ENCODE data around the gene PROC.
A peak's percentile ranks its signal among the peaks of the same experiment; 100 is the strongest.

The PROC gene

DNA sequence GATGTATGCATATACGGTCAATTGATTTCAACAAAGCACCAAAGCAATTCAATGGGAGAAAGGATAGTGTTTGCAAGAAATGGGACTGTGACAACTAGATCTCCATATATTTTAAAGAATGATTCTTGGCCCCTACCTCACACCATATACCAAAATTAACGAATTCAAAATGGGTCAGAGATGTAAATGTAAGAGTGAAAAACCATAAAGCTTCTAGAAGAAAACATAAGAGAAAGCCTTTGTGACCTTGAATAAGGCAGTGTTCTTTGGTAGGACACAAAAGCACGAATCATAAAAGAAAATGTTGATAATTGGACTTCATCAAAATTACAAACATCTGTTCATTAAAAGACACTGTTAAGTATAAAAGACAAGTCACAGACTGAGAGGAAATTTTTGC is 5.0 kb upstream of the PROC start:
- Histone ChIP-seq H3K27ac (ENCODE audit: extremely low read depth, low read depth, low read length) (no peak overlapping the region), H3K9me3 (ENCODE audit: control insufficient read depth, insufficient read depth, low read depth, low read length) (no peaks in the 10 kb centered on the region), H3K4me3 (ENCODE audit: low read depth, low read length) (no peak overlapping the region), H3K36me3 (ENCODE audit: control insufficient read depth in 2 of 2, insufficient read depth in 1 of 2, low read length in 2 of 2) (no peaks in the 10 kb centered on the region), H3K4me1 (ENCODE audit: control insufficient read depth, insufficient read depth, low read length) (peaks cover 6% of the 10 kb centered on the region)
- TF ChIP-seq ZNF132 (tag by site-specific recombination; IDR thresholded peaks at IDR 0.05; ENCODE audit: borderline replicate concordance) (no peak), SETDB1 (IDR thresholded peaks at IDR 0.05; ENCODE audit: insufficient read length, low read length) (peak; percentile 92)
- ChIA-PET POLR2A (no interaction called here), CTCF (interaction anchor here (0.6 to 1.8 kb wide), 5 partner anchors 11 to 214 kb away, joined by 3 to 7 read pairs (median 3); no protein-coding TSS in a partner anchor)

GRCh38 chr2:127413782-127414637 is 4.2 kb upstream of the PROC start:
- ChIA-PET POLR2A (no interaction called here), CTCF (interaction anchor here (0.5 to 2.2 kb wide), 8 partner anchors 12 to 215 kb away, joined by 3 to 18 read pairs (median 6); no protein-coding TSS in a partner anchor)
- peaks cover 6% of the 10 kb centered on the region for H3K4me1 ChIP-seq (ENCODE audit: control insufficient read depth, insufficient read depth, low read length)
- TF ChIP-seq ZNF449 (tag by site-specific recombination; IDR thresholded peaks at IDR 0.05) (peak; percentile 81), ZNF707 (tag by site-specific recombination; IDR thresholded peaks at IDR 0.05) (no peak), ZNF121 (tag by site-specific recombination; IDR thresholded peaks at IDR 0.05) (0 out of 2 replicates have a peak, but pooled peaks have one; percentile 17), ZBTB8A (tag by site-specific recombination; IDR thresholded peaks at IDR 0.05) (0 out of 2 replicates have a peak, but pooled peaks have one; percentile 15), ZNF791 (tag by site-specific recombination; IDR thresholded peaks at IDR 0.05) (no peak)
- TF ChIP-seq, protein P1, sequence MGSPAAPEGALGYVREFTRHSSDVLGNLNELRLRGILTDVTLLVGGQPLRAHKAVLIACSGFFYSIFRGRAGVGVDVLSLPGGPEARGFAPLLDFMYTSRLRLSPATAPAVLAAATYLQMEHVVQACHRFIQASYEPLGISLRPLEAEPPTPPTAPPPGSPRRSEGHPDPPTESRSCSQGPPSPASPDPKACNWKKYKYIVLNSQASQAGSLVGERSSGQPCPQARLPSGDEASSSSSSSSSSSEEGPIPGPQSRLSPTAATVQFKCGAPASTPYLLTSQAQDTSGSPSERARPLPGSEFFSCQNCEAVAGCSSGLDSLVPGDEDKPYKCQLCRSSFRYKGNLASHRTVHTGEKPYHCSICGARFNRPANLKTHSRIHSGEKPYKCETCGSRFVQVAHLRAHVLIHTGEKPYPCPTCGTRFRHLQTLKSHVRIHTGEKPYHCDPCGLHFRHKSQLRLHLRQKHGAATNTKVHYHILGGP (tag by site-specific recombination; IDR thresholded peaks at IDR 0.05) = 0 out of 2 replicates have a peak, but pooled peaks have one; percentile 32
- no peak overlapping the region for H3K27ac ChIP-seq (ENCODE audit: extremely low read depth, low read depth, low read length)
- no peak overlapping the region for H3K4me3 ChIP-seq (ENCODE audit: low read depth, low read length)
- H3K36me3 ChIP-seq (ENCODE audit: control insufficient read depth in 2 of 2, insufficient read depth in 1 of 2, low read length in 2 of 2) = no peaks in the 10 kb centered on the region
- H3K9me3 ChIP-seq (ENCODE audit: control insufficient read depth, insufficient read depth, low read depth, low read length) = no peaks in the 10 kb centered on the region

DNA sequence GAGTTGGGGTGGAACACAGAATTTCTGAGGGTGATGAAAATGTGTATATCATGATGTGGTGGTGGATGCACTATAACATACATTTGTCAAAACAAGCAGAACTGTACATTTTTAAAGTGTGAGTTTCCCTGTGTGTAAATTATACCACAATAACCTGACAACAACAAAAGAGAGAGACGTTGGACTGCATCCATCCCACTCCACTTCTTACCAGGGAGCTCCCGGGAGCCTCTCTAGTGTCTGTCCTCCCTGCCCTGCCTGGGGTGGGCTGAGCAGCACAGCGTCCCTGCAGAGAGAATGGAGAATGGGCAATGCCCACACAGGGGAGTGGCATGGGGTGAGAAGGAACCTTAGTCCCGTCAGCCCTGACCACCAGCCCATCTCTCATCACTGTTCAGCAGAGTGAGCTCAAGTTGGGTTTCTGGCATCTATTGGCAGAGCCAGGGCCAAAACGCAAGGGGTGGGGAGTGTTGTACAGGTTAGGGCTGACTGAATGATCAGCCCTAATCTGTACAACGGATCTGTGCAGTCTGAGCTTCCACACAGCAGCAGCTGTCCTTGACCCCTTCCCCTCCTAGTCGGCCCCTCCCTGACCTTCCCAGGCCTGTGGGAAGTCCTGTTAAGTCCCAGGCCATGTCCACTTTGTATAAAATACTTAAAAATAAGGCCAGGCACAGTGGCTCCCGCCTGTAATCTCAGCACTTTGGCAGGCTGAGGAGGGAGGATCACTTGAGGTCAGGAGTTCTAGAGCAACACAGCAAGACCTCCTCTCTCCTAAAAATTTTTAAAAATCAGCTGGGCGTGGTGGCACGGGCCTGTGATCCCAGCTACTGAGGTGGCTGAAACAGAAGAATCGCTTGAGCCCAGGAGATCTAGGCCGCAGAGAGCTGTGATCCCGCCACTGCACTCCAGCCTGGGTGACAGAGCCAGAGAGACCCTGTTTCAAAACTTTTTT is 3.3 kb upstream of the PROC start:
- no peak overlapping the region for H3K27ac ChIP-seq (ENCODE audit: extremely low read depth, low read depth, low read length)
- H3K4me1 ChIP-seq (ENCODE audit: control insufficient read depth, insufficient read depth, low read length) = peaks cover 6% of the 10 kb centered on the region
- H3K36me3 ChIP-seq (ENCODE audit: control insufficient read depth in 2 of 2, insufficient read depth in 1 of 2, low read length in 2 of 2) = no peaks in the 10 kb centered on the region
- no peaks in the 10 kb centered on the region for H3K9me3 ChIP-seq (ENCODE audit: control insufficient read depth, insufficient read depth, low read depth, low read length)
- H3K4me3 ChIP-seq (ENCODE audit: low read depth, low read length) = no peak overlapping the region
- ChIA-PET CTCF (interaction anchor here (0.5 to 2.2 kb wide), 27 partner anchors 9 to 217 kb away, joined by 3 to 19 read pairs (median 4); no protein-coding TSS in a partner anchor), POLR2A (interaction anchor here (1.0 to 1.1 kb wide), 2 partner anchors 84 to 121 kb away, joined by 3 to 5 read pairs; partner anchors contain the start of gene ERCC3)
- TF ChIP-seq ZNF274 (IDR thresholded peaks at IDR 0.05; ENCODE audit: low read length) (no peak), ZNF274 (tag by site-specific recombination; IDR thresholded peaks at IDR 0.05; ENCODE audit: borderline replicate concordance) (no peak), ZNF341 (tag by site-specific recombination; IDR thresholded peaks at IDR 0.05; ENCODE audit: low read depth) (no peak), PRDM2 (tag by site-specific recombination; IDR thresholded peaks at IDR 0.05; ENCODE audit: borderline replicate concordance) (no peak), ZNF549 (tag by site-specific recombination; IDR thresholded peaks at IDR 0.05) (no peak), SCRT2 (tag by site-specific recombination; IDR thresholded peaks at IDR 0.05) (no peak), ZNF350 (tag by site-specific recombination; IDR thresholded peaks at IDR 0.05) (no peak)
- TF ChIP-seq, protein P2, sequence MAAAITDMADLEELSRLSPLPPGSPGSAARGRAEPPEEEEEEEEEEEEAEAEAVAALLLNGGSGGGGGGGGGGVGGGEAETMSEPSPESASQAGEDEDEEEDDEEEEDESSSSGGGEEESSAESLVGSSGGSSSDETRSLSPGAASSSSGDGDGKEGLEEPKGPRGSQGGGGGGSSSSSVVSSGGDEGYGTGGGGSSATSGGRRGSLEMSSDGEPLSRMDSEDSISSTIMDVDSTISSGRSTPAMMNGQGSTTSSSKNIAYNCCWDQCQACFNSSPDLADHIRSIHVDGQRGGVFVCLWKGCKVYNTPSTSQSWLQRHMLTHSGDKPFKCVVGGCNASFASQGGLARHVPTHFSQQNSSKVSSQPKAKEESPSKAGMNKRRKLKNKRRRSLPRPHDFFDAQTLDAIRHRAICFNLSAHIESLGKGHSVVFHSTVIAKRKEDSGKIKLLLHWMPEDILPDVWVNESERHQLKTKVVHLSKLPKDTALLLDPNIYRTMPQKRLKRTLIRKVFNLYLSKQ (tag by site-specific recombination; IDR thresholded peaks at IDR 0.05; ENCODE audit: borderline replicate concordance) = no peak

All from HEK293 (cell line).